Kidney capillary endothelial cell (primary cell): ENCODE results near the gene CD247.

ENCODE experiments used
- DNase-seq: peaks from one replicate; pipeline ENCODE4 v3.0.0-alpha.2; 2018; ENCODE audit warnings: low spot score

CD247 gene

GRCh38 chr1:167489571-167490340 lies 28.6 kb downstream of the CD247 start:
- no peak for DNase-seq

- no peak for DNase-seq
Measured at GRCh38 chr1:167488786-167489185, 29.5 kb downstream of the CD247 start.

- DNase-seq, result no peak
Measured at GRCh38 chr1:167487614-167488013, 30.7 kb downstream of the CD247 start.

GRCh38 chr1:167486090-167486824 lies 32.1 kb downstream of the CD247 start:
- no peak for DNase-seq

- no peak for DNase-seq
Measured at GRCh38 chr1:167484726-167485502, 33.4 kb downstream of the CD247 start.

GRCh38 chr1:167483790-167484189 lies 34.5 kb downstream of the CD247 start:
- DNase-seq, result no peak

- no peak for DNase-seq
Measured at GRCh38 chr1:167482184-167482583, 36.1 kb downstream of the CD247 start.

- no peak for DNase-seq
Measured at GRCh38 chr1:167479331-167479979, 38.9 kb downstream of the CD247 start.

- DNase-seq, result no peak
Measured at GRCh38 chr1:167477986-167478385, 40.3 kb downstream of the CD247 start.

- DNase-seq, result no peak
Measured at GRCh38 chr1:167476061-167476460, 42.3 kb downstream of the CD247 start.

- no peak for DNase-seq
Measured at GRCh38 chr1:167474191-167474641, 44.1 kb downstream of the CD247 start.

GRCh38 chr1:167473761-167474160 lies 44.6 kb downstream of the CD247 start:
- no peak for DNase-seq

GRCh38 chr1:167472752-167473521 lies 45.4 kb downstream of the CD247 start:
- no peak for DNase-seq

GRCh38 chr1:167471568-167471967 lies 46.8 kb downstream of the CD247 start:
- no peak for DNase-seq

GRCh38 chr1:167469280-167469965 lies 48.9 kb downstream of the CD247 start:
- DNase-seq, result no peak

- no peak for DNase-seq
Measured at GRCh38 chr1:167467752-167468151, 50.6 kb downstream of the CD247 start.

- DNase-seq, result no peak
Measured at GRCh38 chr1:167467126-167467710, 51.1 kb downstream of the CD247 start.

GRCh38 chr1:167465743-167466142 lies 52.6 kb downstream of the CD247 start:
- no peak for DNase-seq

- DNase-seq, result no peak
Measured at GRCh38 chr1:167465018-167465417, 53.3 kb downstream of the CD247 start.

- no peak for DNase-seq
Measured at GRCh38 chr1:167463875-167464575, 54.3 kb downstream of the CD247 start.
